Inflammatory macrophage treated with lipopolysaccharide for 4 hours (primary cell): ENCODE data around the gene ABTB1.

Experiments used
- DNase-seq: peaks from one replicate; pipeline ENCODE4 v3.0.0-alpha.2; 2020

ABTB1 gene

GRCh38 chr3:127722091-127722784 lies 49.5 kb downstream of the ABTB1 start:
- no peak for DNase-seq

GRCh38 chr3:127723011-127723567 lies 50.3 kb downstream of the ABTB1 start:
- no peak for DNase-seq

- no peak for DNase-seq
These were observed 54.1 kb downstream of the ABTB1 start for GRCh38 chr3:127726894-127727293.

GRCh38 chr3:127728417-127729015 lies 55.8 kb downstream of the ABTB1 start:
- peak; percentile 59 for DNase-seq

GRCh38 chr3:127729556-127730056 lies 56.9 kb downstream of the ABTB1 start:
- peak; percentile 99 for DNase-seq

- no peak for DNase-seq
These were observed 57.4 kb downstream of the ABTB1 start for GRCh38 chr3:127730171-127730570.
